ENCODE measurements around the gene CSNK1A1.

GRCh38 chr5:149586708-149587318 is 35.6 kb upstream of the CSNK1A1 start:
- TF ChIP-seq POLR2AphosphoS5 (IDR thresholded peaks at IDR 0.05; ENCODE audit: low read depth, low read length) = no peak
- TF ChIP-seq FOXM1 (IDR thresholded peaks at IDR 0.05; ENCODE audit: low read depth) = no peak
- no peak for TF ChIP-seq MEF2A (IDR thresholded peaks at IDR 0.05; ENCODE audit: borderline replicate concordance, low read depth)
- no peak for TF ChIP-seq MXI1 (IDR thresholded peaks at IDR 0.05; ENCODE audit: low read depth, low read length)
- TF ChIP-seq, protein P1, sequence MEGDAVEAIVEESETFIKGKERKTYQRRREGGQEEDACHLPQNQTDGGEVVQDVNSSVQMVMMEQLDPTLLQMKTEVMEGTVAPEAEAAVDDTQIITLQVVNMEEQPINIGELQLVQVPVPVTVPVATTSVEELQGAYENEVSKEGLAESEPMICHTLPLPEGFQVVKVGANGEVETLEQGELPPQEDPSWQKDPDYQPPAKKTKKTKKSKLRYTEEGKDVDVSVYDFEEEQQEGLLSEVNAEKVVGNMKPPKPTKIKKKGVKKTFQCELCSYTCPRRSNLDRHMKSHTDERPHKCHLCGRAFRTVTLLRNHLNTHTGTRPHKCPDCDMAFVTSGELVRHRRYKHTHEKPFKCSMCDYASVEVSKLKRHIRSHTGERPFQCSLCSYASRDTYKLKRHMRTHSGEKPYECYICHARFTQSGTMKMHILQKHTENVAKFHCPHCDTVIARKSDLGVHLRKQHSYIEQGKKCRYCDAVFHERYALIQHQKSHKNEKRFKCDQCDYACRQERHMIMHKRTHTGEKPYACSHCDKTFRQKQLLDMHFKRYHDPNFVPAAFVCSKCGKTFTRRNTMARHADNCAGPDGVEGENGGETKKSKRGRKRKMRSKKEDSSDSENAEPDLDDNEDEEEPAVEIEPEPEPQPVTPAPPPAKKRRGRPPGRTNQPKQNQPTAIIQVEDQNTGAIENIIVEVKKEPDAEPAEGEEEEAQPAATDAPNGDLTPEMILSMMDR (IDR thresholded peaks at IDR 0.05) = no peak
- TF ChIP-seq FOXJ3 (CRISPR knock-in tag; IDR thresholded peaks at IDR 0.05) = no peak
- TF ChIP-seq, protein P2, sequence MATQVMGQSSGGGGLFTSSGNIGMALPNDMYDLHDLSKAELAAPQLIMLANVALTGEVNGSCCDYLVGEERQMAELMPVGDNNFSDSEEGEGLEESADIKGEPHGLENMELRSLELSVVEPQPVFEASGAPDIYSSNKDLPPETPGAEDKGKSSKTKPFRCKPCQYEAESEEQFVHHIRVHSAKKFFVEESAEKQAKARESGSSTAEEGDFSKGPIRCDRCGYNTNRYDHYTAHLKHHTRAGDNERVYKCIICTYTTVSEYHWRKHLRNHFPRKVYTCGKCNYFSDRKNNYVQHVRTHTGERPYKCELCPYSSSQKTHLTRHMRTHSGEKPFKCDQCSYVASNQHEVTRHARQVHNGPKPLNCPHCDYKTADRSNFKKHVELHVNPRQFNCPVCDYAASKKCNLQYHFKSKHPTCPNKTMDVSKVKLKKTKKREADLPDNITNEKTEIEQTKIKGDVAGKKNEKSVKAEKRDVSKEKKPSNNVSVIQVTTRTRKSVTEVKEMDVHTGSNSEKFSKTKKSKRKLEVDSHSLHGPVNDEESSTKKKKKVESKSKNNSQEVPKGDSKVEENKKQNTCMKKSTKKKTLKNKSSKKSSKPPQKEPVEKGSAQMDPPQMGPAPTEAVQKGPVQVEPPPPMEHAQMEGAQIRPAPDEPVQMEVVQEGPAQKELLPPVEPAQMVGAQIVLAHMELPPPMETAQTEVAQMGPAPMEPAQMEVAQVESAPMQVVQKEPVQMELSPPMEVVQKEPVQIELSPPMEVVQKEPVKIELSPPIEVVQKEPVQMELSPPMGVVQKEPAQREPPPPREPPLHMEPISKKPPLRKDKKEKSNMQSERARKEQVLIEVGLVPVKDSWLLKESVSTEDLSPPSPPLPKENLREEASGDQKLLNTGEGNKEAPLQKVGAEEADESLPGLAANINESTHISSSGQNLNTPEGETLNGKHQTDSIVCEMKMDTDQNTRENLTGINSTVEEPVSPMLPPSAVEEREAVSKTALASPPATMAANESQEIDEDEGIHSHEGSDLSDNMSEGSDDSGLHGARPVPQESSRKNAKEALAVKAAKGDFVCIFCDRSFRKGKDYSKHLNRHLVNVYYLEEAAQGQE (IDR thresholded peaks at IDR 0.05; ENCODE audit: low read depth, low read length) = no peak
- TF ChIP-seq USF1 (IDR thresholded peaks at IDR 0.05; ENCODE audit: borderline replicate concordance, low read depth) = no peak
- TF ChIP-seq TAF1 (IDR thresholded peaks at IDR 0.05; ENCODE audit: borderline replicate concordance, low read depth, low read length) = no peak
- TF ChIP-seq MAX (IDR thresholded peaks at IDR 0.05; ENCODE audit: low read depth) = no peak

Measured in SK-N-SH (cell line).